AG10803 (cell line): Measurements from ENCODE around the gene TMPRSS13.
"Not testable (repeated sequence)": the region's sequence is repeated elsewhere in the genome, so short reads cannot be mapped to it uniquely, and the experiment has no call there.

Experiments used
- DNase-seq: peaks from one replicate; pipeline ENCODE4 v3.0.0; 2010; ENCODE audit warnings: low read depth
- H3K4me3 ChIP-seq: 2 replicates; pipeline ENCODE4 v1.5.1; 2011; ENCODE audit warnings: mild to moderate bottlenecking, low read length, control low read depth
- TF ChIP-seq, protein P1 (sequence below): conservative IDR thresholded peaks from 2 replicates; pipeline ENCODE4 v1.5.1; 2011; ENCODE audit warnings: mild to moderate bottlenecking, low read length, control low read depth, inconsistent platforms

TMPRSS13 gene

DNA sequence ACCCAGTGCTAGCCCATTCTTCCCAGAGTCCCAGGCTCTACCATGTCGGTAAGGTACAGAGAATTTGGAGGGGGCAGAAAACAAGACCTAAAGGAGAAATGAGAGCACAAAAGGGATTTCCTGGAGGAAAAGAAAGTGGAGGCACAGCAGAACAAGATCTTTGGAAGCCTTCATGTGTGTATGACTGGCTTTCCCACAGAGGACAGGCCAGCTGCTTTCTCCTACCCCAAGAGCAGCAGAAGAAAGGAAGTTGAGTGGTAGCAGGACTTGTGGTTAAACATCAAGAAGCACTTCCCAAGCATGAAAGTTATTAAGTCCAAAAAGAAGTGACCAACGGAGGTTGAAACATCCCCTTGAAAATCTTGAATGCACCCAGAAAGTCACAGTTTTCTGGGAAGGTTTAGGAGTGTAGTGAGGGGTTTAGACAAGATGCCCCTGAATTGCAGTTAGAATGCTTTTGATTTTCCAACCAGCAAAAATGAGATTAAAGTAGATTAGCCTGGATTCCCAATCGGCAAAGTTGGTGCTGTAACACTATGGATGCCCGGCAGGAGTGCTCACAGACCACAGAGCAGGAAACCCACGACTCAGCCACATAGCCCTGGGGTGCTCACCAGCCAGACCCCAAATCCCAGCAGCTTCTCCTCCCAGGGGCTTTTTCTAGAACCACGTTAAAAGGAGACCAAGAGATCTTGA, 608 bp downstream of the TMPRSS13 start:
- no peak overlapping the region for H3K4me3 ChIP-seq
- no peak for DNase-seq
- TF ChIP-seq, protein P1, sequence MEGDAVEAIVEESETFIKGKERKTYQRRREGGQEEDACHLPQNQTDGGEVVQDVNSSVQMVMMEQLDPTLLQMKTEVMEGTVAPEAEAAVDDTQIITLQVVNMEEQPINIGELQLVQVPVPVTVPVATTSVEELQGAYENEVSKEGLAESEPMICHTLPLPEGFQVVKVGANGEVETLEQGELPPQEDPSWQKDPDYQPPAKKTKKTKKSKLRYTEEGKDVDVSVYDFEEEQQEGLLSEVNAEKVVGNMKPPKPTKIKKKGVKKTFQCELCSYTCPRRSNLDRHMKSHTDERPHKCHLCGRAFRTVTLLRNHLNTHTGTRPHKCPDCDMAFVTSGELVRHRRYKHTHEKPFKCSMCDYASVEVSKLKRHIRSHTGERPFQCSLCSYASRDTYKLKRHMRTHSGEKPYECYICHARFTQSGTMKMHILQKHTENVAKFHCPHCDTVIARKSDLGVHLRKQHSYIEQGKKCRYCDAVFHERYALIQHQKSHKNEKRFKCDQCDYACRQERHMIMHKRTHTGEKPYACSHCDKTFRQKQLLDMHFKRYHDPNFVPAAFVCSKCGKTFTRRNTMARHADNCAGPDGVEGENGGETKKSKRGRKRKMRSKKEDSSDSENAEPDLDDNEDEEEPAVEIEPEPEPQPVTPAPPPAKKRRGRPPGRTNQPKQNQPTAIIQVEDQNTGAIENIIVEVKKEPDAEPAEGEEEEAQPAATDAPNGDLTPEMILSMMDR, result no peak

DNA sequence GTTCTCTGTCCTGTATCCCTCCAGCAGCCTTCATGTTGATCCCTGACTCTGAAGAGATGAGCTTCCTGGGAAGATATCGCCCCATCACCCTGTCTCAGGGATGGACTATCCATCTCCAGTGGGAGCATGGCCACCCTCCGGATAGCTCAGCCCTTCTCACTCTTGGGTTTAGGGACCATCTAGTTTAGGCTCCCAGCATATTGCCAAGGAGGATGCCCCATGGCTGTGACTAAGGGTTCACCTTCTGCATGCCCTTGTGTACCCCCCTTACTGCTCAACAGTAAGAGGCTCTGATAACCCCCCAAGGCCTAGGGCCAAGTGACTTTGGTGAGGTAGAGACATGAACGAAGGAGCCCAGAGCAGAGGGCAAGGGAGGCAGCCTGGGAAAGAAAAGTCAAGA, 1.3 kb downstream of the TMPRSS13 start:
- TF ChIP-seq, protein P1, result no peak
- no peak for DNase-seq
- no peak overlapping the region for H3K4me3 ChIP-seq

DNA sequence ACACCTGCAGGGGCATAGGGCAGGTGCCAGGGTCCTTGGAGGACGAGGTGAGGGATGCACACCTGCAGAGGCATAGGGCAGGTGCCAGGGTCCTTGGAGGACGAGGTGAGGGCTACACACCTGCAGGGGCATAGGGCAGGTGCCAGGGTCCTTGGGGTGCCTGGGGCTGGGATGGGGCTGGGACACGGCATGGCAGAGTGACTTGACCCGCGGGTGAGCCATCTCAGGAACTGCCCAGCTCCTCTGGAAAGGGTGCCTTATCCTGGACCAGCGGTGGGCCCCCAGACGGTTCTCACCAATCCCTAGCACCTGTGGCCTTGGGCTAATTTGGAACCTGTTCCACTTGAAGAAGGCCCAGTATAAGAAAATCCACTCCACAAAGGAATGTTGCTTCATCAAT, 3.0 kb downstream of the TMPRSS13 start:
- not testable (repeated sequence) for DNase-seq, H3K4me3 ChIP-seq

DNA sequence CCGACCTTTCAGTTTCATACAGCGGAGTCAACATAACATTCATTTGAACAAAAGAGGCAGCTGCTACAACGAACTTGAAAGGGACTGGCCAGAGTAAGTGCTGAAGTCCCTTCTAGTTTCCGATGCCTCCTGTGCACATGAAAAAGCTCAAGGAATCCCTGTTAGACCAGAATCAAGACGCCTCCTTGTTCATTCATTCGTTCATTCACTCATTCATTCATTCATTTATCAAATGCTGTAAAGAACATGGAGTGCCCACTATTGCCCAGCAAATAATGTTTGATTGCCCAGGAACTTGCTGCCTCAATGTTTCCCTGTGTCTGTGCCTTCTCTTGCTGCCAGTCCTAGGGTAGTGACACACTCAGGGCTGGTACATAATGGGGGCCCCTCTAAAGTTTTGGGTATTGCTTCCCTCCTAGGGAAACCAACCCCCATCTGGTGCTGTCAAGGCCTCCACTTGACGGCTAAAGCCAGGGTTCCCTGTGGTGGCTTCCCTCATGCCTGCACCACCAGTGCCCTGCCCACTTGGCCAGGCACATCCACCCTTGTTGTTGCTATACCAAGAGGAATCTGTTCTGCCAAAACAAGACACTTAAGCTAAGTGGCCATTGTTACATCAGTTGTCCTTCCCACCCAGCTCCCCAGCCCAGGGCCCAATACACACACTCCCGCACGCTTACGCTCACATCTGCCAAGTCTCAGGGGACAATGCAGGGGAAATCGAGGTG, 3.8 kb downstream of the TMPRSS13 start:
- no peak overlapping the region for H3K4me3 ChIP-seq
- DNase-seq, result no peak
- TF ChIP-seq, protein P1, result no peak

DNA sequence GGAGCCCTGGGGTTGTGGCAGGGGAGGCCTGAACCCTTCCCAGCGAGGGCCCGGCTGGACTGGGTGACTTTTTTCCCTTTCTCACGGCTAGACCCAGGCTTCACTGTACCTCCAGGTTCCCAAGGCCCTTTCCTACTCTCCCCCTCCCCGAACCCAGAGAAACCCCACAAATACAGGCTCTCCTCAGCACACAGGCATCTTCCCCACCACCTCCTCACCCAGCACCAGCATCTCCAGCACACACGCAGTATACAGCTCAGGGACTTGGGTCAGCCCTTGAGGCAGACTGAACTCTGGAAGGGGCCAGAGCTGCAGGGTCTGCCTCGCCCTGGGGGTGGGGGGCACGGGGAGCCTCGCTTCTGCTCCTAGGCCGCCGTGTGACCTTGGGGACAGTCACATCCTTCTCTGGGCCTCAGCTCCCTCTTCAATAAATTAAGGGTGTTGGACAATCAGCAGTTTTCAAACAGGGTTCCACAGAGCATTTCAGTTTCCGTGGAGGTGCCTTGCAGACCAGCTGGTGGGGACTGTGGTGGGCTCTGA, 4.5 kb downstream of the TMPRSS13 start:
- no peak overlapping the region for H3K4me3 ChIP-seq
- no peak for DNase-seq
- TF ChIP-seq, protein P1, result no peak

DNA sequence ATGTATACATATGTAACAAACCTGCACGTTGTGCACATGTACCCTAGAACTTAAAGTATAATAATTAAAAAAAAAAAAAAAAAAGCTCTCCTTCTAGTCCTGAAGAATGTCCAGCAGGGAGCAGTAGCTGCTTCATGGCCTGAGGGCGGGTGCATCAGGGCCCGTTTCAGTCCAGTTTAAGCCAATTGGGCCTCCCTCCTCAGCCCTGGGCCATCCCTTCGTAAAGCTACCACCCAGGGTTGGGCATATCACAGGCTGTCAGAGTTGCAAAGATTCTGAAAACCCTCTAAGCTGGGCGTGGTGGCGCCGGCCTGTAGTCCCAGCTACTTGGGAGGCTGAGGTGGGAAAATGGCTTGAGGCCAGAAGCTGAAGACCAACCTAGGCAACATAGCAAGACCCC, 5.4 kb downstream of the TMPRSS13 start:
- TF ChIP-seq, protein P1, result no peak
- no peak for DNase-seq
- no peak overlapping the region for H3K4me3 ChIP-seq

DNA sequence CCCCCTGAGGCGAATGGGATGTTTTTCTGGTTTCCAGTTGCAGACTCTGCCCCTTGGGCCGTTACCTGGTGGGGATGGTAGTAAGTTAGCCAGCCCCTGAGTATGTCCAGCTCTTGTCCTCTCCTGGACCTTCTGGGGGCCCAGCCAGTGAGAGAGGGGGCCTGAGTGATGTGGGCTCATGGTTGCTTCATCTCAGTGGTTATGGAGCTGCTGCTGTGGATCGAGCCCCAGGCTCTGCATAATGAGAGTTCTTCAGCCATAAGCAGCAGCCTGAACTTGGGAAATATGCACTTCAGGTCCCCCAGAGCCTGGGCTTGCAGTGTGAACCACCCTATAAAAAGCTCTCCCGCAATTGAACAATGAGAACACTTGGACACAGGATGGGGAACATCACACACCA, 5.9 kb downstream of the TMPRSS13 start:
- no peak for DNase-seq
- TF ChIP-seq, protein P1, result no peak
- no peak overlapping the region for H3K4me3 ChIP-seq
